Activated T-cell treated with anti-CD3 and anti-CD28 coated beads for 24 hours (primary cell): ENCODE measurements around the gene SCGB1D2.

Experiments
- DNase-seq: peaks from one replicate; pipeline ENCODE4 v3.0.0-alpha.2; 2020; ENCODE audit warnings: low read depth

SCGB1D2 gene

DNA sequence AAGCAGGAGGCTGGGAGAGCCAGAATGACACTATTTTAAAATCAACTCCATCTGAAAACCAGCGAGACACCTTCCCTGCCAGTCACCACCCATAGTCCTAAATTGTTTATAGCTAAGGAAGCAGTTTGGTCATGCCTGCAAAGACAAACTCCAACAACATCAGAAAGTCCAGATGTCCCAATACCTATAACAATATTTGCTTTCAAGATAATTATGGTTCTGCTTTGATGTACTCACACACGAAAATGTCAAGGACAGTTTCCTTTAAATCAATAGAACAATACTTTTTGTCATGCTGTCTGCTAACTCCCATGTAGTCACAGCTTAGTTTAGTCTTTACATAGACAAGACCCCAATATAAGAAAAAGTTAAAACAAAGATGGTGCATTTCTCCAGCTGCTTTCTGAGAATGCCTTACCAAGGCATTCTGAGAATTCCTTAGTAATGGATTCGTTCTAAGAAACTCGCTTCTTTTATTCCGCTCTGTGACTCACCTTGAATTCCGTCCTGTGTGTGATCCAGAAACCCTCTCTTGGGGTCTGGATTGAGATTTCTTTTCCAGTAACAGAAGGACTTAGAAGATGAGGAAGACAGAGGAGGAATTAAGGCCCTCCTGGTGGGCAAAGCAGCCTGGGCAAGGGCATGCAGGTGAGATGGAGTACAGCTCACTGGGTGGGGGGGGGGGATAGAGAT lies 18.4 kb downstream of the SCGB1D2 start:
- no peak for DNase-seq

DNA sequence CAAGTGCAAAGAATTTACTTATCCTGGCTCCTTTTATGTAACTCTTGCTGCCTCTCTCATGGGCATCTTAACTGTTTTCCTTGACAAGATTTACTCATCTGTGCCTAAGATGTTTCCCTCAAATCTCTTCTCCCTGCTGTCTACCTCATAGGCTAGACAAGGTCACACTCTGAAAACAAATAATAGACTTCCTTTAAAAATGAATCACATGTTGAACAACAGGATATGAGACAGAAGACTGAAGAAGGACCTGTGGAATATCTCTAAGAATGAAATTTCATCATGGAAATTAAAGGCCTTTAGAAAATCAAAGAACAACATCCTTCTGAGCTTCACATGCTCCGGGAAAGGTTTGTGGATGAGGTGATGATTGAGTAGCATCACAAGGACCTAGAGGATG lies 22.0 kb downstream of the SCGB1D2 start:
- no peak for DNase-seq

DNA sequence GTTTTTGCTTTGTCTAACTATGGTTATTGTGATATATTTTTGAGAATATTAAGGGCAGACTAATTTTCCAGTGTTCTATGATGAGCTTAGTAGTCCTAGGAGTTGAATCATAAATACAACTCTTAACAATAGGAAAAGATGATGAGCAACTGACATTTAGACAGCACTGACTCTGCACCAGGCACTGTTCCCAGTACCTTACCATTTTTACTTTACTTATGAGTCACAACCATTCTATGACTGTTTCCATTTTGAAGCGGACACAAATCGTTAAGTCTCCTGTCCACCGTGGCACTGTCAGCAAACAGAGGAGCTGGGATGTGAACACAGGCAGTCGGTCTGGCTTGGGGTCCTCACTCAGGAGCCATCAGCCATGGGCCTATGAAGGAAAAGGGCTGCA lies 24.5 kb downstream of the SCGB1D2 start:
- no peak for DNase-seq

DNA sequence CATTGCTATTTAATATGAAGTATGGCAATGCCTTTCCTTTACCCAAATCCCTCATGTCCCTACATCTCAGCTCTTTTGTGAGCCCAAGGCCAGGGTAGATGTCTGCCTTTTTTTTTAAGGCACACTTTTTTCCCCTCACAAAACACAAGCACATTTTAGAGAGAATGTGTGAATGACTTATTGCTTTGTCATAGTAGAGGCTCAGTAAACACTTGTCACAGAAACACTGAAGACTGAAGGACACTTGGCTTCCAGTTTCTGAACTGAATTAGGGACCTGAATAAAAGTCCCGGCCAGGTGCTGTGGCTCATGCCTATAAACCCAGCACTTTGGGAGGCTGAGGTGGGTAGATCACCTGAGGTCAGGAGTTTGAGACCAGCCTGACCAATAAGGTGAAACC lies 25.0 kb downstream of the SCGB1D2 start:
- no peak for DNase-seq

DNA sequence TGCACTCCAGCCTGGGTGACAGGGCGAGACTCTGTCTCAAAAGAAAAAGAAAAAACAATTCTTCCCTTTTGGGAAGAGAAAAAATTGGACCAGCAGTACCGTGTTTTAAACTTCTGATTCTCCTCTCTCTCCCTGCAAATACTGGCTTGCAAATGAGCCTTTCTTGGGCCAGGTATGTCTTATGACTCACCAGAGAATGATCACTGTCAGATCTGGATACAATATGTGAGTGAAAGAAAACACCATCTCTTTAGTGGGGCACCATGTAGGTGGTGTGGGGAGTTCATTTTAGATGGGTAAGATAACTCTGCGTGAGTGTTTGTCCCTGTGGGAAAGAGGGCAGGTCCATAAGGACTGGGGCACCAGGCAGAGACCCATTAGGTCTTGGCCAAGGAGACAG lies 25.5 kb downstream of the SCGB1D2 start:
- DNase-seq, result no peak

DNA sequence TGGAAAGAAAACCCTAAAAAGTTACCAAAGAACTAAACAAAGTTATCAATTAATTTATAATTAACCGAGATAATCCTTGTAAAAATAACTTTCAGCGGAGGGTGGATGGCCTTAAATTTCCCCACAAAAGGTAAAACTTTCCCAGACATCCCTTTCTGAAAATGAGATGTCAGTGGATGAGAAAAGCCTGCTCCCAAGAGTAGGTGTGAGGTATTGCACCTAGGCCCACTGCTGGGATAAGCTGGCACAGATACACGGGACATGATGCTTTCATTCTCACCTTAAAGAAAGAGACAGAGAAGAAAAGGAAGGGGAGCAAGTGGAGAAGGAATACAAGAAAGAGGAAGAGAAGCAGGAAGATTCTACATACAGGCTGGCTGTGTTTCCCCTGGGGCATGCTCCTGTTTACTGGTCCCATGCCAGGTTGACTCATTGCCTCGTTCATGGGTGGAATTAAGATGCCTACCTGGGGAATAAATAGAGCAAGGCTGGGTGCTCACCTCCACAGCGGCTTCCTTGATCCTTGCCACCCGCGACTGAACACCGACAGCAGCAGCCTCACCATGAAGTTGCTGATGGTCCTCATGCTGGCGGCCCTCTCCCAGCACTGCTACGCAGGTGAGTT lies 27.7 kb downstream of the SCGB1D2 start, which contains the start of gene SCGB2A2:
Gene SCGB2A2 (plus strand): TSS at position 505 of the 625 bp plus-strand sequence. CDS start 59 bp downstream, at position 564.
- DNase-seq, result no peak

DNA sequence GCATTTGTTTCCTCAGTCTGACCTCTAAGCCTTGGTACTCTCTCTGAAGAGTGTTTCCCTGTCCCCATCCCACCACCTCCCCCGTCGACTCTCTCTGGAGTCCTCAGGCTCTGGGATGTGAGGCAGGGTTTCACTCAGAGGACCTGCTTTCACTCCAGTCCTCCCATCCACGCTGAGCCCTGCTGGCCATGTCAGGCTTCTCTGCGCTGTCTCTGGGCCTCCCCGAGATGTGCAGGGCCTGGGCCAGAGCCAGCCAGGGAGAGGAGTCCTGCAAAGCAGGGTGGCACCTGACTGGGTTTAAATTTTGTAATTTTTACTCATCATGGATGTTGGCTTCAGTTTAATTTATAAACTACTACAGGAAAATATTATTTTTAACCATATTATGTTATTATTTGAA lies 31.2 kb downstream of the SCGB1D2 start:
- no peak for DNase-seq

DNA sequence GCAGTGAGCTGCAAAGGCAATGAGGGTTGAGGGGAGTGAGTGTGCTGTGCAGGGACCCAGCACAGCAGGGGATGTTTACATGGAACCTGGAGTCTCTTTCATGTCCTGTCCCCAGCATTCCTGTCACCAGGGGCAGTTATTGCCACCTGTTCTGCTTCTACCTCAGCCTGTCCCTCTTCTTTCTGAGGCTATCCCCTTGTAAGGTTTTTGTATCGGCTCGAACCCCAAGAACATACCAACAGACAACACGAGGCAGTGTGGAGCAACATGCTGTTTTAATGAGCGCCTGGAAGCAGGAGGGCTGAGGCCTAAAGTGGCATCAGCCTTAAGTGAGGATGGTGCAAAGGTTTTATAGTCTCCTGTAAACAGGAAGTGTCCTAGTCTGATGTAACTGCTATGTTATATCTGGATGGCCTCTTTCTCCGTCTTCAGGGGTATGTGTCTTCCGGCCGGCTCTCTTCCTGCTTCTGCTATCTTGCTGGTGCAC lies 31.8 kb downstream of the SCGB1D2 start:
- DNase-seq, result no peak

DNA sequence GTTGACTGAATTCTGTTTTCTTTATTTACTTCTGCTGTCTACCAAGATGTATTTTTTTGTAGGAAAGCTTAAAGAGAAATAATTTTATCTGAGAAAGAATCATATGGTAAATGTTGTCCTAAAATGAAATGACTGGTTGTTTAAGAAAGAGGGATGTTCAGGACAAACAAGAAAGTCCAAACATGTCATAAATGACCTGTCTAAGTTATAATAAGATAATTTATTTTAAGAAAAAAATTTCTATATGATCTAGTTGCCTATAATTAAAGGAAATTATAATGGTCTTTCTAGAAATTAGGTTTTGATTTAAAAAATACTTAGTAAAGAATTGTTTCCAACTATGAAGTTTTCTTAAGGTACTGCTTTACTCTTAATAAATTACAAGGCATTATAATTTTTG lies 38.4 kb downstream of the SCGB1D2 start:
- DNase-seq, result no peak
